GM19035 (cell line): ENCODE data around the gene PDE2A.

ENCODE experiments used
- ATAC-seq: cut with Tn5 transposase; IDR thresholded peaks from one replicate; pipeline ENCODE4 v1.9.1; 2021; ENCODE audit not compliant: unreplicated experiment

Gene PDE2A

GRCh38 chr11:72673943-72674828 is at the start of gene PDE2A:
Gene PDE2A (minus strand): TSS chr11:72674422. CDS start chr11:72674207, 215 bp downstream.
- no peak for ATAC-seq

- no peak for ATAC-seq
These were observed 49.3 kb upstream of the PDE2A start for GRCh38 chr11:72723508-72723907.

- peak; percentile 69 for ATAC-seq
These were observed 48.0 kb upstream of the PDE2A start for GRCh38 chr11:72722050-72722748.

- no peak for ATAC-seq
These were observed 47.4 kb upstream of the PDE2A start for GRCh38 chr11:72721689-72722049.

GRCh38 chr11:72721276-72721675 is 47.1 kb upstream of the PDE2A start:
- no peak for ATAC-seq

- ATAC-seq = no peak
These were observed 46.6 kb upstream of the PDE2A start for GRCh38 chr11:72720784-72721183.

- no peak for ATAC-seq
These were observed 45.8 kb upstream of the PDE2A start for GRCh38 chr11:72720047-72720446.

- no peak for ATAC-seq
These were observed 45.3 kb upstream of the PDE2A start for GRCh38 chr11:72719551-72719950.

GRCh38 chr11:72719144-72719543 is 44.9 kb upstream of the PDE2A start:
- ATAC-seq = no peak

GRCh38 chr11:72718101-72718501 is 43.9 kb upstream of the PDE2A start:
- no peak for ATAC-seq

GRCh38 chr11:72716788-72717435 is 42.7 kb upstream of the PDE2A start:
- ATAC-seq = no peak

- ATAC-seq = no peak
These were observed 42.1 kb upstream of the PDE2A start for GRCh38 chr11:72716290-72716689.

GRCh38 chr11:72712841-72713240 is 38.6 kb upstream of the PDE2A start:
- no peak for ATAC-seq

GRCh38 chr11:72712168-72712751 is 38.0 kb upstream of the PDE2A start:
- ATAC-seq = no peak

- no peak for ATAC-seq
These were observed 36.9 kb upstream of the PDE2A start for GRCh38 chr11:72711141-72711540.

- ATAC-seq = no peak
These were observed 36.1 kb upstream of the PDE2A start for GRCh38 chr11:72710278-72710677.

GRCh38 chr11:72709478-72710238 is 35.4 kb upstream of the PDE2A start:
- ATAC-seq = no peak

GRCh38 chr11:72707032-72707431 is 32.8 kb upstream of the PDE2A start:
- no peak for ATAC-seq

GRCh38 chr11:72706579-72706978 is 32.4 kb upstream of the PDE2A start:
- ATAC-seq = no peak

- ATAC-seq = no peak
These were observed 31.5 kb upstream of the PDE2A start for GRCh38 chr11:72705442-72706365.
